ENCODE measurements around the gene LMO7. TPM values are rescaled to one million over a fixed set of nuclear protein-coding genes. Genes with fewer than 3 reads are reported as not detected.

LMO7 gene
- polyA plus RNA-seq, 1 experiment, result 76.9 TPM

DNA sequence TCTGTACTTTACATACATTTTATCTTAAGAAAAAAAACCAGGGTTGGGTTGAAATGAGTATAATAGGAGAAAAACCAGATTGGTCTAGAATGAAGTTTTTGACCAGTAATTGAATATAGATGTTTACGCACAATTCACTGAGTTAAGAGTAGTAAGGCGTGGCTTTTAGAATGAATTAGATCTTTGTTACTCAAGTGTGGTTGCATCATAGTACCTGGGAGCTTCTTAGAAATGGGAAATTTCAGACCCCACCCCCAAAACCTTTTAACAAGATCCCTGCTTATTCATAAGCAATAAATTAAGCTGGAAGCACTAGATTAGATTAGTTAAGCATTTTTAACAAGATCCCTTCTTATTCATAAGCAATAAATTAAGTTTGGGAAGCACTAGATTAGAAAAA lies 28.7 kb upstream of the LMO7 start:
- Histone ChIP-seq H3K9me3 (ENCODE audit: control insufficient read depth, insufficient read depth, low read length) (no peaks in the 10 kb centered on the region), H3K27me3 (ENCODE audit: control insufficient read depth, insufficient read depth, low read length) (no peaks in the 10 kb centered on the region), H3K4me3 (ENCODE audit: low read depth, low read length) (no peak overlapping the region), H3K27ac (ENCODE audit: low read depth, low read length) (no peak overlapping the region)
- TF ChIP-seq, protein P1, sequence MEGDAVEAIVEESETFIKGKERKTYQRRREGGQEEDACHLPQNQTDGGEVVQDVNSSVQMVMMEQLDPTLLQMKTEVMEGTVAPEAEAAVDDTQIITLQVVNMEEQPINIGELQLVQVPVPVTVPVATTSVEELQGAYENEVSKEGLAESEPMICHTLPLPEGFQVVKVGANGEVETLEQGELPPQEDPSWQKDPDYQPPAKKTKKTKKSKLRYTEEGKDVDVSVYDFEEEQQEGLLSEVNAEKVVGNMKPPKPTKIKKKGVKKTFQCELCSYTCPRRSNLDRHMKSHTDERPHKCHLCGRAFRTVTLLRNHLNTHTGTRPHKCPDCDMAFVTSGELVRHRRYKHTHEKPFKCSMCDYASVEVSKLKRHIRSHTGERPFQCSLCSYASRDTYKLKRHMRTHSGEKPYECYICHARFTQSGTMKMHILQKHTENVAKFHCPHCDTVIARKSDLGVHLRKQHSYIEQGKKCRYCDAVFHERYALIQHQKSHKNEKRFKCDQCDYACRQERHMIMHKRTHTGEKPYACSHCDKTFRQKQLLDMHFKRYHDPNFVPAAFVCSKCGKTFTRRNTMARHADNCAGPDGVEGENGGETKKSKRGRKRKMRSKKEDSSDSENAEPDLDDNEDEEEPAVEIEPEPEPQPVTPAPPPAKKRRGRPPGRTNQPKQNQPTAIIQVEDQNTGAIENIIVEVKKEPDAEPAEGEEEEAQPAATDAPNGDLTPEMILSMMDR (IDR thresholded peaks at IDR 0.05; ENCODE audit: low read depth, low read length), result no peak
- POLR2A ChIA-PET, result no interaction called here
- no peak for DNase-seq (ENCODE audit: low read depth, low spot score)
- CTCF ChIA-PET, result no interaction called here

- H3K4me3 ChIP-seq (ENCODE audit: low read depth, low read length), result no peak overlapping the region
- no peak overlapping the region for H3K27ac ChIP-seq (ENCODE audit: low read depth, low read length)
- no peak for DNase-seq (ENCODE audit: low read depth, low spot score)
- TF ChIP-seq, protein P1 (IDR thresholded peaks at IDR 0.05; ENCODE audit: low read depth, low read length), result no peak
- ChIA-PET CTCF (no interaction called here), POLR2A (interaction anchor here (2.2 kb wide), 1 partner anchor 8 kb away, joined by 6 read pairs; no protein-coding TSS in a partner anchor)
- no peaks in the 10 kb centered on the region for H3K9me3 ChIP-seq (ENCODE audit: control insufficient read depth, insufficient read depth, low read length)
- no peaks in the 10 kb centered on the region for H3K27me3 ChIP-seq (ENCODE audit: control insufficient read depth, insufficient read depth, low read length)
Observed at GRCh38 chr13:75610466-75610865, 25.7 kb upstream of the LMO7 start.

DNA sequence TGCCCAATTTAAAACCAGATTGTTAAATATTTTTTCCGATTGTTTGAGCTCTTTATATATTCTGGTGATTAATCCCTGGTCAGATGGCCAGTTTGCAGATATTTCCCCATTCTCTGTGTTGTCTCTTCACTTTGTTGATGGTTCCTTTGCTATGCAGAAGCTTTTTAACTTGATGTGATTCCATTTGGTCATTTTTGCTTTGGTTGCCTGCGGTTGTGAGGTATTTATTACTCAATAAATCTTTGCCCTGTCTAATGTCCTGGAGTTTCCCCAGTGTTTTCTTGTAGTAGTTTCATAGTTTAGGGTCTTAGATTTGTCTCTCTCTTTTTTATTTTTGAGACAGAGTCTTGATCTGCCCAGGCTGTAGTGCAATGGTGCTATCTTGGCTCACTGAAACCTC lies 23.8 kb upstream of the LMO7 start:
- no peaks in the 10 kb centered on the region for H3K9me3 ChIP-seq (ENCODE audit: control insufficient read depth, insufficient read depth, low read length)
- no peak overlapping the region for H3K4me3 ChIP-seq (ENCODE audit: low read depth, low read length)
- CTCF ChIA-PET, result interaction anchor here (0.6 kb wide), 1 partner anchor 62 kb away, joined by 6 read pairs; no protein-coding TSS in a partner anchor
- POLR2A ChIA-PET, result interaction anchor here (0.7 kb wide), 1 partner anchor 9 kb away, joined by 3 read pairs; no protein-coding TSS in a partner anchor
- TF ChIP-seq, protein P1 (IDR thresholded peaks at IDR 0.05; ENCODE audit: low read depth, low read length), result no peak
- no peaks in the 10 kb centered on the region for H3K27me3 ChIP-seq (ENCODE audit: control insufficient read depth, insufficient read depth, low read length)
- no peak for DNase-seq (ENCODE audit: low read depth, low spot score)
- H3K27ac ChIP-seq (ENCODE audit: low read depth, low read length), result no peak overlapping the region

DNA sequence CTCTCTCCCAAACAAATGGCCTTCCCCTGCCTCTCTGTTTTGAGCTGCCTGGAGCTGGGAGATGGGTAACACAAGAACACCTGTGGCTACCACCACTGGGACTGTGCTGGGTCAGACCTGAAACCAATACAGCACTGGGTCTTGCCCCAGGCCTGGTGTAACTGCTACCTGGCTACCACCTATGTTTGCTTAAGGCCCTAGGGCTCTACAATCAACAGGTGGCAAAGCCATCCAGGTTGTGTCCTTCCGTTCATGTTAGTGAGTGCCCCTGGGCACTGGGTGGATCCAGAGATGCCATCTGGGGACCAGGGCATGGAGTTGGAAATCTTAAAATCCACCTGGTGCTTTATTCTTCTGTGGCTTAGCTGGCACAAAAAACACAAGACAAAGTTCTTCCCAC lies 18.9 kb upstream of the LMO7 start:
- Histone ChIP-seq H3K4me3 (ENCODE audit: low read depth, low read length) (no peak overlapping the region), H3K9me3 (ENCODE audit: control insufficient read depth, insufficient read depth, low read length) (no peaks in the 10 kb centered on the region), H3K27ac (ENCODE audit: low read depth, low read length) (no peak overlapping the region), H3K27me3 (ENCODE audit: control insufficient read depth, insufficient read depth, low read length) (no peaks in the 10 kb centered on the region)
- TF ChIP-seq, protein P1 (IDR thresholded peaks at IDR 0.05; ENCODE audit: low read depth, low read length), result no peak
- ChIA-PET POLR2A (no interaction called here), CTCF (no interaction called here)
- no peak for DNase-seq (ENCODE audit: low read depth, low spot score)

GRCh38 chr13:75618308-75618707 lies 17.8 kb upstream of the LMO7 start:
- CTCF ChIA-PET, result interaction anchor here (0.8 kb wide), 1 partner anchor 77 kb away, joined by 3 read pairs; no protein-coding TSS in a partner anchor
- Histone ChIP-seq H3K27me3 (ENCODE audit: control insufficient read depth, insufficient read depth, low read length) (no peaks in the 10 kb centered on the region), H3K4me3 (ENCODE audit: low read depth, low read length) (no peak overlapping the region), H3K27ac (ENCODE audit: low read depth, low read length) (no peak overlapping the region), H3K9me3 (ENCODE audit: control insufficient read depth, insufficient read depth, low read length) (no peaks in the 10 kb centered on the region)
- POLR2A ChIA-PET, result interaction anchor here (1.5 kb wide), 1 partner anchor 9 kb away, joined by 6 read pairs; no protein-coding TSS in a partner anchor
- no peak for DNase-seq (ENCODE audit: low read depth, low spot score)
- TF ChIP-seq, protein P1 (IDR thresholded peaks at IDR 0.05; ENCODE audit: low read depth, low read length), result no peak
